B cell (primary cell): ENCODE results near the gene ZNF764. TPM values are rescaled to one million over a fixed set of nuclear protein-coding genes. Genes with fewer than 3 reads are reported as not detected.

ENCODE experiments used
- ATAC-seq: fragments of 200-7000 bp; cut with Tn5 transposase; one replicate; pipeline ENCODE4 v1.10.0; 2021; ENCODE audit warnings: low read depth, mild to moderate bottlenecking, moderate number of reproducible peaks, moderate library complexity
- CTCF ChIA-PET: fragments of 350-600 bp; sonication (Branson Sonifier 250); formaldehyde crosslinking; loops from one replicate; lab custom pipeline; 2021; ENCODE audit warnings: antibody characterized with exemption, inconsistent platforms; lab: Charles Lee
- POLR2A ChIA-PET: fragments of 350-600 bp; sonication (Branson Sonifier 250); formaldehyde crosslinking; loops from one replicate; lab custom pipeline; 2021; ENCODE audit warnings: antibody characterized with exemption; lab: Charles Lee
- DNase-seq: peaks from one replicate; pipeline ENCODE4 v3.0.0; 2013
- H2AFZ ChIP-seq: 2 replicates; pipeline ENCODE4 v1.6.1; 2012; ENCODE audit warnings: mild to moderate bottlenecking, low read depth, low read length; ENCODE audit not compliant: insufficient read depth, poor library complexity, severe bottlenecking
- H3K27ac ChIP-seq, 2 donors: 1 replicate in 1 of 2; 2 replicates in 1 of 2; pipeline ENCODE4 v1.5.1; 2012 to 2013; ENCODE audit warnings: low read length in 2 of 2, mild to moderate bottlenecking in 2 of 2, moderate library complexity in 1 of 2
- H3K27me3 ChIP-seq, 4 experiments: fragments of 200-600 bp in 1 of 4; sonication (generic) in 1 of 4; replicated peaks in 1 of 4; 1 replicate in 2 of 4; 2 replicates in 2 of 4; pipeline versions ENCODE4 v1.6.1 to v1.7.0; 2013 to 2016; ENCODE audit warnings: low read length in 3 of 4, mild to moderate bottlenecking in 2 of 4, mixed read lengths in 1 of 4, moderate library complexity in 1 of 4; ENCODE audit not compliant: insufficient read depth in 4 of 4, control insufficient read depth in 3 of 4; ENCODE audit errors: control extremely low read depth in 1 of 4
- H3K36me3 ChIP-seq, 2 experiments: replicated peaks in 1 of 2; 1 replicate in 1 of 2; 2 replicates in 1 of 2; pipeline versions ENCODE4 v1.6.1 to v1.7.1; 2013; ENCODE audit warnings: low read length in 1 of 2; ENCODE audit not compliant: insufficient read depth in 2 of 2, control insufficient read depth in 1 of 2; ENCODE audit errors: control extremely low read depth in 1 of 2, extremely low read depth in 1 of 2
- H3K4me1 ChIP-seq, 2 donors: fragments of 200-600 bp in 1 of 2; sonication (generic) in 1 of 2; 1 replicate in 1 of 2; 2 replicates in 1 of 2; pipeline versions ENCODE4 v1.5.1 to v1.6.1; 2013 to 2017; ENCODE audit warnings: low read length in 2 of 2; ENCODE audit not compliant: control insufficient read depth in 2 of 2, insufficient read depth in 2 of 2
- H3K4me2 ChIP-seq: replicated peaks from 2 replicates; pipeline ENCODE3; 2012; ENCODE audit warnings: mild to moderate bottlenecking, low read depth, low read length; ENCODE audit not compliant: poor library complexity, severe bottlenecking
- H3K4me3 ChIP-seq, 5 experiments: fragments of 200-600 bp in 1 of 5; sonication (generic) in 1 of 5; 1 replicate in 3 of 5; 2 replicates in 2 of 5; pipeline versions ENCODE4 v1.5.1 to v1.7.0; 2011 to 2016; ENCODE audit warnings: low read length in 4 of 5, mild to moderate bottlenecking in 4 of 5, low read depth in 2 of 5, control low read depth in 1 of 5, moderate library complexity in 1 of 5; ENCODE audit not compliant: insufficient read depth in 1 of 5; ENCODE audit errors: control extremely low read depth in 1 of 5, extremely low read depth in 1 of 5
- H3K79me2 ChIP-seq: fragments of 200-600 bp; sonication (generic); one replicate; pipeline ENCODE4 v1.6.0; 2016; ENCODE audit warnings: low read length; ENCODE audit not compliant: control insufficient read depth, insufficient read depth
- H3K9ac ChIP-seq: fragments of 200-600 bp; sonication (generic); 2 replicates; pipeline ENCODE4 v1.6.1; 2017; ENCODE audit warnings: mild to moderate bottlenecking, low read length, moderate library complexity
- H3K9me3 ChIP-seq, 3 donors: one replicate each; pipeline versions ENCODE4 v1.6.1 to v1.7.1; 2013; ENCODE audit warnings: low read length in 2 of 3; ENCODE audit not compliant: control insufficient read depth in 2 of 3, insufficient read depth in 1 of 3; ENCODE audit errors: control extremely low read depth in 1 of 3
- H4K20me1 ChIP-seq: 2 replicates; pipeline ENCODE4 v1.6.0; 2012; ENCODE audit warnings: mild to moderate bottlenecking, low read length; ENCODE audit not compliant: insufficient read depth, control insufficient read depth, poor library complexity, severe bottlenecking
- H3K27ac Mint-ChIP-seq: one replicate; pipeline ENCODE4 v1.8.0; 2021; ENCODE audit warnings: mixed read lengths
- H3K27me3 Mint-ChIP-seq: one replicate; pipeline ENCODE4 v1.8.0; 2021; ENCODE audit warnings: mixed read lengths
- H3K4me1 Mint-ChIP-seq: one replicate; pipeline ENCODE4 v1.8.0; 2021; ENCODE audit warnings: mixed read lengths
- H3K4me3 Mint-ChIP-seq: one replicate; pipeline ENCODE4 v1.8.0; 2021; ENCODE audit warnings: mixed read lengths
- H3K9me3 Mint-ChIP-seq: one replicate; pipeline ENCODE4 v1.8.0; 2022; ENCODE audit warnings: mixed read lengths; ENCODE audit not compliant: insufficient read depth
- EZH2 ChIP-seq: IDR thresholded peaks from 2 replicates; pipeline ENCODE4 v1.6.1; 2012; ENCODE audit warnings: borderline replicate concordance, low read depth, mild to moderate bottlenecking, moderate library complexity, low read length; ENCODE audit not compliant: insufficient read depth, poor library complexity, severe bottlenecking
- WGBS: methylation state at CpG from one replicate; pipeline ENCODE4 v1.1.5; 2013; ENCODE audit warnings: missing lambda C conversion rate; ENCODE audit not compliant: insufficient coverage; 5-methylcytosine and 5-hydroxymethylcytosine counted together
- intact Hi-C: fragments of 100-400 bp; cut with micrococcal nuclease; formaldehyde crosslinking; loops from one replicate; pipeline ENCODE4 v1.10.0; 2022
- polyA plus RNA-seq: library from polyadenylated mRNA; depleted of rRNA; stranded (reverse); fragments of >200 nt; gene quantifications from 2 replicates; pipeline ENCODE4 v1.2.3, GENCODE V29; 2012
- total RNA-seq, 2 donors: library from RNA; stranded (reverse); fragments of 120-200 nt in 1 of 2; gene quantifications; 1 replicate in 1 of 2; 2 replicates in 1 of 2; pipeline versions ENCODE4 v1.2.3 to v1.2.4, GENCODE V29; 2013 to 2022
- TF ChIP-seq, protein P1 (sequence below): fragments of 200-600 bp; IDR thresholded peaks from one replicate; pipeline ENCODE4 v1.8.0; 2022; ENCODE audit warnings: antibody characterized with exemption, mild to moderate bottlenecking

Gene ZNF764
- total and polyA plus RNA-seq, 2 donors (not counting 1 experiment from before 2014, with no cell fraction given), result 12.6 to 20.9 TPM

DNA sequence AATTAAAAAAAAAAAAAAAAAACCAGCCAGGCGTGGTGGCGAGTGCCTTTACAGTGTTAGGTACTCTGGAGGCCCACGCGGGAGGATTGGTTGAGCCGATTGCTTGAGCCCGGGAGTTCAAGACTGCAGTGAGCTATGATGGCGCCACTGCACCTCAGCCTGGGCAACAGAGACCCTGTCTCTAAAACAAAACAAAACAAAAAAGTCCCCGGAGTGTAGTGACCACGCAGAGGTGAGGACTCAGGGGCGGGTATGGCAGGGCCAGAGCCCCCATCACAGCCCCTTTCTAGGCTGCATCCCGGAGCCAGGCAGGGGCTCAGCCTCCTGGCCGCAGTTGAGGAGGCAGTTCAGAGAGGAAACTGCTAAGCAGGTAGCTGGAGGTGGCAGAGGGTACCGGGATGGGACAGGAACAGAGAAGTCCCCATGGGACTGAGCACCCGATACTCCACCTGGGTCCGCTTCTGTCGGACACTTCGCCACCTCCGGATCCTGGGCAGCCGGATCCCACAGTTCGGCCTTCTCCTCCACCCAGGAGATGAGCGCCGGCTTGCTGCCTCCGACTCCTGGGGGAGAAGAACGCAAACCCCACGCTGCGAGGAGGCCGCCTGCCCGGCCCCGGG, 24.3 kb downstream of the ZNF764 start:
- CTCF ChIA-PET, result interaction anchor here (0.6 to 4.0 kb wide), 8 partner anchors 24 to 162 kb away, joined by 3 to 55 read pairs (median 14); partner anchors contain the start of genes DCTPP1 and ZNF764
- Histone ChIP-seq H4K20me1 (no peaks in the 10 kb centered on the region), H3K4me2 (peak overlapping the region; percentile 80), H3K79me2 (peaks cover 43% of the 10 kb centered on the region), H3K9me3 (no peaks in the 10 kb centered on the region), H3K36me3 (peaks cover 0 to 9% of the 10 kb centered on the region in 2 experiments), H2AFZ (peak overlapping the region; percentile 82), H3K27ac (peak overlapping the region; percentile 89 to 94), H3K4me3 (peak overlapping the region in 4 of 5 experiments; percentile 84 to 93 (median 90)), H3K9ac (peak overlapping the region; percentile 79), H3K27me3 (no peaks in the 10 kb centered on the region), H3K4me1 (peaks cover 8 to 27% of the 10 kb centered on the region in 2 donors)
- POLR2A ChIA-PET, result interaction anchor here (0.8 to 3.5 kb wide), 10 partner anchors 9 to 116 kb away, joined by 3 to 38 read pairs (median 5); partner anchors contain the start of genes DCTPP1, ITGAL and ZNF764
- DNase-seq (peak; percentile 33), ATAC-seq (no peak)
- WGBS, result 17% methylated on average over 26 of the region's 29 CpGs
- intact Hi-C loops, result loop anchor here (2.0 kb wide), 1 partner anchor 125 kb away; the partner anchor contains the start of gene FBRS
- Mint-ChIP-seq H3K9me3 (no peaks in the 10 kb centered on the region), H3K4me1 (peaks cover 34% of the 10 kb centered on the region), H3K27ac (peak overlapping the region; percentile 87), H3K4me3 (peak overlapping the region; percentile 98), H3K27me3 (no peaks in the 10 kb centered on the region)
- no peak for TF ChIP-seq EZH2
- TF ChIP-seq, protein P1, sequence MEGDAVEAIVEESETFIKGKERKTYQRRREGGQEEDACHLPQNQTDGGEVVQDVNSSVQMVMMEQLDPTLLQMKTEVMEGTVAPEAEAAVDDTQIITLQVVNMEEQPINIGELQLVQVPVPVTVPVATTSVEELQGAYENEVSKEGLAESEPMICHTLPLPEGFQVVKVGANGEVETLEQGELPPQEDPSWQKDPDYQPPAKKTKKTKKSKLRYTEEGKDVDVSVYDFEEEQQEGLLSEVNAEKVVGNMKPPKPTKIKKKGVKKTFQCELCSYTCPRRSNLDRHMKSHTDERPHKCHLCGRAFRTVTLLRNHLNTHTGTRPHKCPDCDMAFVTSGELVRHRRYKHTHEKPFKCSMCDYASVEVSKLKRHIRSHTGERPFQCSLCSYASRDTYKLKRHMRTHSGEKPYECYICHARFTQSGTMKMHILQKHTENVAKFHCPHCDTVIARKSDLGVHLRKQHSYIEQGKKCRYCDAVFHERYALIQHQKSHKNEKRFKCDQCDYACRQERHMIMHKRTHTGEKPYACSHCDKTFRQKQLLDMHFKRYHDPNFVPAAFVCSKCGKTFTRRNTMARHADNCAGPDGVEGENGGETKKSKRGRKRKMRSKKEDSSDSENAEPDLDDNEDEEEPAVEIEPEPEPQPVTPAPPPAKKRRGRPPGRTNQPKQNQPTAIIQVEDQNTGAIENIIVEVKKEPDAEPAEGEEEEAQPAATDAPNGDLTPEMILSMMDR, result no peak

DNA sequence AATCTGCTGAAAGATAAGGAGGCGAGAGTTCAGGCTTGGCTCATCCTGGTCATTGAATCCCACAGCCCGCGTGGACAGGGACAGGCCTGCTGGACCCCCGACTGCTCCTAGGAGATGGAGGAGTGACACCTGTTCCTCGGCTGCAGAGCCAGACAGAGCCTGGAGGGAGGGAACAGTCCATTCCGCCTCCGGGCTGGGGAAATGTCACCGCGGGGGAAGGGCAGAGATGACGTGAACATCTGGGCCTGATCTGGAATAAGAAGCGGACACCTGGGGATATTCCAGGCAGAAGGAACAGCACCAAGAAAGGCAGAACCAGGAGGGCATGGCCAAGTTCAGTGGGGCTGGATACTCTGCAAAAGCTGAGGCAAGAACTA, 25.0 kb downstream of the ZNF764 start:
- ChIA-PET POLR2A (interaction anchor here (1.1 to 3.5 kb wide), 2 partner anchors 25 to 39 kb away, joined by 3 to 38 read pairs; partner anchors contain the start of gene ZNF764), CTCF (interaction anchor here (0.6 to 4.0 kb wide), 4 partner anchors 25 to 163 kb away, joined by 3 to 55 read pairs (median 32); partner anchors contain the start of genes DCTPP1 and ZNF764)
- H3K27me3 Mint-ChIP-seq, result no peaks in the 10 kb centered on the region
- no peak for ATAC-seq
- H3K9me3 Mint-ChIP-seq, result no peaks in the 10 kb centered on the region
- peaks cover 39% of the 10 kb centered on the region for H3K4me1 Mint-ChIP-seq
- Histone ChIP-seq H3K9me3 (no peaks in the 10 kb centered on the region), H3K4me2 (peak overlapping the region; percentile 80), H3K4me3 (no peak overlapping the region), H3K9ac (no peak overlapping the region), H3K79me2 (peaks cover 39% of the 10 kb centered on the region), H2AFZ (no peak overlapping the region), H4K20me1 (no peaks in the 10 kb centered on the region), H3K27ac (no peak overlapping the region), H3K4me1 (peaks cover 14 to 34% of the 10 kb centered on the region in 2 donors), H3K27me3 (no peaks in the 10 kb centered on the region), H3K36me3 (peaks cover 0 to 9% of the 10 kb centered on the region in 2 experiments)
- WGBS, result 98% methylated on average over 10 of the region's 11 CpGs
- TF ChIP-seq, protein P1, result no peak
- TF ChIP-seq EZH2, result no peak
- H3K4me3 Mint-ChIP-seq, result peak overlapping the region; percentile 78
- peak overlapping the region; percentile 72 for H3K27ac Mint-ChIP-seq
- intact Hi-C loops, result no loop called here
- DNase-seq, result no peak
